Fibroblast of pulmonary artery (primary cell): ENCODE measurements around the gene PGLYRP4.

ENCODE experiments used
- DNase-seq: peaks from one replicate; pipeline ENCODE4 v3.0.0-alpha.2; 2010; ENCODE audit warnings: low read depth
- H3K4me3 ChIP-seq: replicated peaks from 2 replicates; pipeline ENCODE4 v1.5.1; 2011; ENCODE audit warnings: low read depth, mild to moderate bottlenecking, control low read depth, low read length, moderate library complexity
- TF ChIP-seq, protein P1 (sequence below): IDR thresholded peaks from 2 replicates; pipeline ENCODE4 v1.5.1; 2011; ENCODE audit warnings: mild to moderate bottlenecking, control low read depth, low read length, inconsistent platforms; ENCODE audit errors: missing control alignments

The PGLYRP4 gene

DNA sequence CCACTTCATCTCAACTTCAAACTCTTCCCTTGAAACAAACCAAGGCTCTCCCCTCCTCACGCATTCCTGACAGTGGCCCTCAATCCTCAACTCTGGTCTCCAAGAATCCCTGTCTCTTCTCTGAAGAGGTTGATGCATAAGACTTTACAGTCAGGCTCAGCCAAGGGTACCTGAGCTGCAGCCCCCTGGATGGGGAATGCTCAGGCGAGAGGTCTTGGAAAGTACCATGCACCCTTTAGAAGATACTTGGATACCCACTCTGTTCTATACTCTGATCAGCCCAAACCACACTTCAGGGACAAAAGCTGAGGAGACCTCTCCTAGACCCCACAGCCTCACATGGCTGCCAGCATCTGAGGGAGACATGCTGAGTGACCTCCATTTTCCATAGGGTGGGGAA, 35.4 kb downstream of the PGLYRP4 start:
- no peak for DNase-seq
- TF ChIP-seq, protein P1, sequence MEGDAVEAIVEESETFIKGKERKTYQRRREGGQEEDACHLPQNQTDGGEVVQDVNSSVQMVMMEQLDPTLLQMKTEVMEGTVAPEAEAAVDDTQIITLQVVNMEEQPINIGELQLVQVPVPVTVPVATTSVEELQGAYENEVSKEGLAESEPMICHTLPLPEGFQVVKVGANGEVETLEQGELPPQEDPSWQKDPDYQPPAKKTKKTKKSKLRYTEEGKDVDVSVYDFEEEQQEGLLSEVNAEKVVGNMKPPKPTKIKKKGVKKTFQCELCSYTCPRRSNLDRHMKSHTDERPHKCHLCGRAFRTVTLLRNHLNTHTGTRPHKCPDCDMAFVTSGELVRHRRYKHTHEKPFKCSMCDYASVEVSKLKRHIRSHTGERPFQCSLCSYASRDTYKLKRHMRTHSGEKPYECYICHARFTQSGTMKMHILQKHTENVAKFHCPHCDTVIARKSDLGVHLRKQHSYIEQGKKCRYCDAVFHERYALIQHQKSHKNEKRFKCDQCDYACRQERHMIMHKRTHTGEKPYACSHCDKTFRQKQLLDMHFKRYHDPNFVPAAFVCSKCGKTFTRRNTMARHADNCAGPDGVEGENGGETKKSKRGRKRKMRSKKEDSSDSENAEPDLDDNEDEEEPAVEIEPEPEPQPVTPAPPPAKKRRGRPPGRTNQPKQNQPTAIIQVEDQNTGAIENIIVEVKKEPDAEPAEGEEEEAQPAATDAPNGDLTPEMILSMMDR: no peak
- no peak overlapping the region for H3K4me3 ChIP-seq

DNA sequence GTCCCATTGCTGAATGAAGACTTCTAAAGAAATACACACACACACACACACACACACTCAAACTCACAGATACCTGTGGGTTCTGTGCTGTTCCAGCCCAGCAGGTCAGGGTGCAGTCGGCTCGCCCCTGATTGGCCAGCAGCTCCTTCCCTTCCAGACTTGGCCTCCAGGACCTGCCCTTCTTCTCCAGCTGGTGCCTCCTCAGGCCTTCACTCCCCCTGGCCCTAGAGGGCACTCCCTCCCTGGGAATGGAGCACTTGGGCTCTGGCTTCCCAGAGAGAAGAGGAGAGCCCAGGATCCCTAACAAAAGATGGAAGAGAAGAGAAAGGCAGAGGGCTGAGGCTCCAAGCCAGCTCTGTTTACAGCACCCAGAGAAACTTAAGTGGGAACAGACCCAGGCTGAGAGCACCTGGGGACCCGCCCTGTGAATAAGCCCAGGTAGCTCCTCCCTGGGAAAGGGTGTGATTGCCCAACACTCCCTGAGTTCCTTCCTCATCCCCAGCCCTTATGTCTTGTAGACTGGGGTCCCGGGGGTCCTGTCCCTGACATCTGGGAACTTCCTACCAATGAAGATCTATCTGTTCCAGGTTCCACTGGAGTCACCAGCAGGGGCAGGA, 36.0 kb downstream of the PGLYRP4 start, which contains the start of gene PGLYRP3:
Gene PGLYRP3, minus strand, starts transcription at position 383 of the 617 bp plus-strand sequence. CDS start 2,287 bp downstream, outside the sequence.
- TF ChIP-seq, protein P1: no peak
- no peak within 1 kb of the TSS for H3K4me3 ChIP-seq
- no peak for DNase-seq

DNA sequence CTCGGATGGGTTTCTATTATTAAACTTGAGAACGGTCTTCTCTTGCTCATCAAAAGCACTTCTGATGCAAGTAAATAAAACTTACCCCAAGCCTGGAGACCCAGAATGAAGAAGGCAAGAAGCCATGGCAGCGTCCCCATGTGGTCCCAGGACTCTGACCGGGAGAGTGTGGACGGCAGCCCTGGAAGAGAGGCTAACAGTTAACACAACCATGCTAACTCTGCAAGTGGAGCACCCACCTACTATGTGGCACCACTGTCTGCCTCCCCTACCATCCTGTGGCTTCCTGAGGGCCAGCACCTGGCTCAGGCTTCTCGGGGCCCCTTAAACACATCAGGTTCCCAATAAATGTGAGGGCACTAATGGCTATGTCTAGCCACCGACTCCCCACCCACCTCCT, 38.1 kb downstream of the PGLYRP4 start:
- H3K4me3 ChIP-seq: no peak overlapping the region
- no peak for DNase-seq
- TF ChIP-seq, protein P1: no peak

DNA sequence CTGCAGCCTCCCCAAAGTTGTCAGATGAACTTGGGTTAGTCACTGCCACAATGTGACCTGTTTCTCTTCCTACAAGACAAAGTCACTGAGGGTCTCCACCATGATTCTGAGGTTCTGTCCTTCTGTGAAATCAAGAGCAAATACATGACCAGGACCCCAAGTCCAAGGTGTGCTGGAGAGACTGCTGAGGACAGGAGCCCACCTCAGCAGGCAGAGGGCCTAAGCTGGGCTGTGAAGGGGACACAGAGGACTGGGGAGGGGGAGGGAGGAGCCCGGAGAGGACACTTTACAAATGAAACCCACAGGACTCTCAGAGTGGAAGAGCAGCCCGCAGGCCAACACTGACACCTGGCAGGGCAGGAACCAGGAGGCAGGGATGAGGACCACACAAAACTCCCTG, 39.2 kb downstream of the PGLYRP4 start:
- TF ChIP-seq, protein P1: no peak
- DNase-seq: no peak
- no peak overlapping the region for H3K4me3 ChIP-seq

DNA sequence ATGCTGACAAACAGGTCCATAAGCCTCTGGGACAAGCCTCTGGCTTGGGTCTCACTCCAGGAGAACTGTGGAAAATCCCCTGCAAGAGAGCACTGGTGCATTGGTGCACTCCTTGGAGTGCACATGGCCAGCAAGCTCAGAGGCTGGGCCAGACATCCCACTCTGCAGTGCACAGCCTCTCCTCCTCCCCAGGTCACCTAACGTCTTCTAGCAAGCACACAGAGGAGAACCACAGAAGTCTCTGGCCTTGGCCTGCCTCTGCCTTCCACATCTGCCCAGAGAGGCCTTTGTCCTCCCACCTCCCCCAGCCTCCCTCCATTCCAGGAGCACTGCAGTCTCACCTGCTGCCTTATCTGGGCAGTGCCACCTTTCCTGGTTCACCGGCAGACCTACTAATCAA, 40.1 kb downstream of the PGLYRP4 start:
- no peak for DNase-seq
- TF ChIP-seq, protein P1: no peak

DNA sequence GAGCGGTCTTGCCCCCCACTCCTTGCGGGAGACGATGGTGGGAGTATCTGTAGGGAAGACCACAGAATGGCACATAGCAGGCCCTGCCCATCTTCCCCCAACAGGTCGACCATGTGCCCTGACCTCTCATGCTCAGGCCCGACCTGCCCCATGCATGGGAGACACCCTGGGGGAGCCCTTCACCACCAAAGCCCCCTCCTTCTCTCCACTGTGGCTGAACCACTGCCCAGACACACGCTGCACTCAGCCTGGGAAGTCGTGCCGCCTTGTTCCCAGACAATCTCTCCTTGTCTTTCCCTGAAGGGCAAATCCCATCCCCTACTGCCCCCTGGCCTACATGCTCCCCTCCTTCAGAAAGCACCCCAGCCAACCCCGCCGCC, 41.4 kb downstream of the PGLYRP4 start:
- no peak for DNase-seq
- TF ChIP-seq, protein P1: no peak
- no peak overlapping the region for H3K4me3 ChIP-seq

More for the DNA sequence above, 40.1 kb downstream of the PGLYRP4 start:
- no peak overlapping the region for H3K4me3 ChIP-seq
